Subcutaneous abdominal adipose tissue (tissue), 5 donors: ENCODE measurements around the gene TMTC1.

ENCODE experiments used
- H3K27ac ChIP-seq: one replicate; pipeline ENCODE4 v1.7.0; 2013; ENCODE audit warnings: low read depth, mild to moderate bottlenecking, inconsistent platforms, low read length, moderate library complexity
- H3K27me3 ChIP-seq, 5 donors: one replicate each; pipeline ENCODE4 v1.7.0; 2013; ENCODE audit warnings: low read length in 5 of 5, inconsistent platforms in 1 of 5; ENCODE audit not compliant: control insufficient read depth in 5 of 5, insufficient read depth in 4 of 5
- H3K36me3 ChIP-seq, 5 donors: one replicate each; pipeline ENCODE4 v1.7.0; 2013; ENCODE audit warnings: low read length in 5 of 5; ENCODE audit not compliant: control insufficient read depth in 5 of 5, insufficient read depth in 5 of 5
- H3K4me1 ChIP-seq, 5 donors: one replicate each; pipeline ENCODE4 v1.7.0; 2013; ENCODE audit warnings: low read length in 5 of 5, mild to moderate bottlenecking in 3 of 5, moderate library complexity in 1 of 5; ENCODE audit not compliant: control insufficient read depth in 5 of 5, insufficient read depth in 5 of 5
- H3K4me3 ChIP-seq, 5 donors: one replicate each; pipeline ENCODE4 v1.7.0; 2013; ENCODE audit warnings: low read length in 5 of 5, low read depth in 1 of 5
- H3K9ac ChIP-seq, 5 donors: one replicate each; pipeline ENCODE4 v1.7.0; 2013; ENCODE audit warnings: low read length in 5 of 5, mild to moderate bottlenecking in 4 of 5, moderate library complexity in 3 of 5
- H3K9me3 ChIP-seq, 5 donors: one replicate each; pipeline ENCODE4 v1.7.0; 2013; ENCODE audit warnings: low read length in 5 of 5; ENCODE audit not compliant: control insufficient read depth in 5 of 5
- donor health status: healthy.
- donor health status: healthy.
- donor health status: healthy.
- donor health status: healthy.
- donor health status: healthy.

TMTC1 gene

DNA sequence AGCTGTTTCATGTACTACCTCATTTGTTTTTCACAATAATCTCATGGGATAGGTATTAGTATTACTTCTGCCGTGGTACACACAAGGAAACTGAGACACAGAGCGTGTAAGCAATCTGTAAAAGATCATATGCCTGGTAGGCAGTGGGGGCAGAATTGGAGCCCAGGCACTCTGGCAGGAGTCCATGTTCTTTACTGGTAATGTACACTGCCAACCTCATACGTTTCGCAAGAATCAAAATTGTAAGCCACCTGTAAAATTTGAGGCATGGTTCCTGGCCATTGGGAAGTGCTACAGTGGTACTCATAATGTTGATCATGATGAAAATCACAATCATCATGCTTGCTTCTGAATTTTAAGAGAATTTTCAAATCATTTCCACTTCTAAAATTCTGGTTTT lies 40.7 kb downstream of the TMTC1 start:
- no peaks in the 10 kb centered on the region for H3K27me3 ChIP-seq
- H3K4me1 ChIP-seq, result peaks cover 5 to 19% (median 17%) of the 10 kb centered on the region in 5 donors
- peaks cover 0 to 5% (median 0%) of the 10 kb centered on the region in 5 donors for H3K36me3 ChIP-seq
- H3K27ac ChIP-seq, result peak overlapping the region; percentile 75
- no peak overlapping the region for H3K4me3 ChIP-seq
- no peak overlapping the region for H3K9ac ChIP-seq
- H3K9me3 ChIP-seq, result no peaks in the 10 kb centered on the region

DNA sequence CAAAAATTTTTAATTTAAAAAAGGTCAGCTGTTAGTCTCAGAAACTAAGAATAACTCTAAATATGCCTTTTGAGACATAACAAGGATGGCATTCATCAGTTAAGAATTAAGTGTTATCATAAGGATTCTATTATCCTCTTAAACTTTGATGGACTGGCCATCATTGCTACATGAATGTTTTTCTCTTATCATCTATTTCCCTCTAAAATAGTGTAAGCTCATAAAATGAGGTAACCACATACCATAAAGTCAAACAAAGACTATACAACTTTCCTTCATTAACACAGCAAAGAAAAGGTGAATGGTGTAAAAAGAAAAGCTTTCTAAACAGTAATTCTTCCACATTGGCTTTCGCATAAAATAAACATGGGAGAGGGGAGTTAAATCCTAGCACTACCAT lies 41.1 kb downstream of the TMTC1 start:
- Histone ChIP-seq H3K27me3 (no peaks in the 10 kb centered on the region), H3K9me3 (no peaks in the 10 kb centered on the region), H3K4me3 (no peak overlapping the region), H3K9ac (no peak overlapping the region), H3K36me3 (peaks cover 0 to 5% (median 0%) of the 10 kb centered on the region in 5 donors), H3K4me1 (peaks cover 7 to 23% (median 19%) of the 10 kb centered on the region in 5 donors), H3K27ac (peak overlapping the region; percentile 75)

DNA sequence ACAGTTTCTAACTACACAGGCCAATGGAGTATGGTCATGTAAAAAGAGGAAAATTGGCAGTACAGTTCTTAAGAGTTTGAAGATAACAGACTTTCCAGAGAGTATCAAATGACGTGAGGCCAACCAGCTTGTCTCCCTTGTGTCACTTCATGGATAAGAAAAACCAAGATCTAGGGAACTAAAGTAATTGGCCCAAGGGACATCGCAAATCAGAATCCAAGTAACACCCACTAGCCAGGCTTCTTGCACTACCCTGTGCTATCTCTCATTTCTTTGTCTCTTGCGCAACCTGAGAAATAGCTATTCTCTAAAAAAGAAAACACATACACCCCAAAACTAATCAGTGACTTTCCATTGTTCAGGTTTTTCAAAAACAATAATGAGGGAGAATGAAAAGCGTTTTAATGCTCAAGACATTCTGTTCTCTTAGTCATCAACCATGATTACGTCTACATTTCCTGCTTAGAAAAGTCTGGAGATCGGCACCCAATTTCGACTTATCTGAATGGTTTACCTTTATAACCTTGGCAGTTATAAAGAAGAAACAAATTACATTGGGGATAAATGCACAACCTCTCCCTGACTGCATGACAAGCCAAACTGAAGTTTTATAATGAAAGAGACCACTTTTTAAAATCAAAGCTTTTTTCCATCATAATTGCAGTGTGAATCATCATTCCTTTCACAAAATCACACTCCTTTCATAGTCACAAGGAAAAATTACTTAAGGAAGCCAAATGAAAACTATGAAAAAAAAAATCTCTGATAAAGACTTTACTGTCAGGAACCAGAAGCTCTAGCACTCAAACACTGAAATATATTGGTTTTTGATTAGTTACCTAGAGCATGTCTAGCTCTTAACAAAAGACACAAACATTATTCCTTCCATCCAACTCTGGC lies 42.1 kb downstream of the TMTC1 start:
- Histone ChIP-seq H3K9me3 (no peaks in the 10 kb centered on the region), H3K4me3 (no peak overlapping the region), H3K27me3 (no peaks in the 10 kb centered on the region), H3K36me3 (peaks cover 0 to 6% (median 0%) of the 10 kb centered on the region in 5 donors), H3K4me1 (peaks cover 7 to 27% (median 22%) of the 10 kb centered on the region in 5 donors), H3K9ac (no peak overlapping the region), H3K27ac (peak overlapping the region; percentile 75)

DNA sequence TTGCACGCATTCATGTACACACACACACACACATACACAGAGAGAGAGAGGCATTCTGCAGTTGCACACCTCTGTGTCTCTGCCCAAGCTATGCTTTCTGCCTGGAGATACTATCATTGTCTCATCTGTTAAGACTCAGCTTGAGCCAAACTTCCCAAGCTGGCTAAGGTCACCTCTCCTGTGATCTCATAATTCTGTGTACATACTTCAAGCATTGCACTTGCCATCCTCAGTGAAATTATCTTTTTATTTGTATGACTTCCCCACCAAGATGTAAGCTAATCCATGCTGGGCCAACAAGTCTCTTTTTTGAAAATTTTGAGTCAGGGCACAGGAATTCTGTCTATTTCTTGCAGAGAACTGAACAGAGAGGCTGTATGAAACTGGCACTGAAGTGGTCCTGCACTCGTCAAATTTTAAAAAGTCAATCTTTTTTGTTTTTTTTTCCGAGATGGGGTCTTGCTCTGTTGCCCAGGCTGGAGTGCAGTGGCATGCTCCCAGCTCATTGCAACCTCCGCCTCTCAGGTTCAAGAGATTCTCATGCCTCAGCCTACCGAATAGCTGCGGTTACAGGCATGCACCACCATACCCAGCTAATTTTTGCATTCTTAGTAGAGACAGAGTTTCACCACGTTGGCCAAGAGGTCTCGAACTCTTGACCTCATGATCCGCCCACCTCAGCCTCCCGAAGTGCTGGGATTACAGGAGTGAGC lies 44.3 kb downstream of the TMTC1 start:
- peaks cover 0 to 11% (median 0%) of the 10 kb centered on the region in 5 donors for H3K36me3 ChIP-seq
- no peak overlapping the region for H3K27ac ChIP-seq
- H3K4me3 ChIP-seq, result no peak overlapping the region
- no peak overlapping the region for H3K9ac ChIP-seq
- H3K4me1 ChIP-seq, result peaks cover 12 to 38% (median 29%) of the 10 kb centered on the region in 5 donors
- H3K9me3 ChIP-seq, result no peaks in the 10 kb centered on the region
- no peaks in the 10 kb centered on the region for H3K27me3 ChIP-seq

DNA sequence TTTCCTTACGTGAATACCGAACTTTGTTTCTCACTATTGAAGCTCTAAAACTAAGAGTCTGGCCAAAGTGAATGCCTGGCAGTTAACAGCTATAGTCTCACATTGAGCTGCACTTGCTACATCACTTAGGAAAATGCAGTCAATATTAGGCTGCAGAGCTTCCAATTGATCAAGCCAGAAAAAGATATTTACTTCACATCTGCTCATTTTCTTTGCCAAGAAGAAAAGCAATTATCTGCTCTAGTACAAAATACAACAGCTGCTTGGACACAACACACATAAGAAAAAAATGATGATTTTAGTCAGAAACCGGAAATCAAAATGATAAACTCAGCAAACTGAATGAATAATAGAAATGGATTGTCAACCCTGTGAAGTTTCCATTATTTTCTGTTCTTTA lies 45.4 kb downstream of the TMTC1 start:
- Histone ChIP-seq H3K36me3 (peaks cover 0 to 11% (median 0%) of the 10 kb centered on the region in 5 donors), H3K9ac (no peak overlapping the region), H3K4me1 (peaks cover 10 to 41% (median 30%) of the 10 kb centered on the region in 5 donors), H3K9me3 (no peaks in the 10 kb centered on the region), H3K4me3 (no peak overlapping the region), H3K27me3 (no peaks in the 10 kb centered on the region), H3K27ac (no peak overlapping the region)

DNA sequence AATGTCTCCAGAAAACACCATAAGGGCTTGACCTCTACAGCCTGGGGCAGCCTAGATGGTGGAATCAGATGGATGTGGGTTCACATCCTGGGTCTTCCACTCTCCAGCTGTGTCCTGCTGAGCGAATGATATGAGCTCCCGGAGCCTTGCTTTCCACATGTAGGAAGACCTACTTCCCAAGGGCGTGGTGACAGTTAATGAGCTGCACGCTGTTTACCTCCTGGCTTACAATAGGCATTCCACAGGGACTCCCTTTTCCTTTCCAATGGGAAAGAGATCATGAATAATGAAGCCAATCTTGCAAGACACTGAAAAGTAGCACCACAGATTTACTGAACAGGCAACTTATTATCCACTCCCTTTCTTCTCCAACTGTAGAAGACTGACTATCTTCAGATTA lies 46.1 kb downstream of the TMTC1 start:
- Histone ChIP-seq H3K27ac (no peak overlapping the region), H3K9me3 (no peaks in the 10 kb centered on the region), H3K4me1 (peaks cover 10 to 44% (median 35%) of the 10 kb centered on the region in 5 donors), H3K27me3 (no peaks in the 10 kb centered on the region), H3K4me3 (no peak overlapping the region), H3K9ac (no peak overlapping the region), H3K36me3 (peaks cover 0 to 11% (median 0%) of the 10 kb centered on the region in 5 donors)

DNA sequence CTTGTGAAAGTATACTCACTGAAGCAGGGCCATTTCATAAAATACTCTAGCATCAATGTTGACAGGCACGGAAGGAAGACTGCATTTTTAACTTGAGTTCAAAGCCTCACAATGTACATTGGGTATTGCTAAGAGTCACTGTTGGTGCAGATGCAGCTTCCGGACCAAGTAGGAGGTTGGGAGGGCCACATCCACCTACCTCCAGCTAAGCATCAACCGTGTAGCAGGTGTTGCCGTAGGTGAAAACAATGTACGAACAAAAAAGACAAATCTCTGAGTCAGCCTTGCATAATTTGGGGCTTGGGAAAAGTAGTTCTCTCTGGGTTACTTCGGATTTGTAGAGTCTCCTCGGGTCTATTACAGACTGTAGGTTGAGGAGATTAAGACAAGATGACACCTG lies 48.1 kb downstream of the TMTC1 start:
- peaks cover 10 to 56% (median 47%) of the 10 kb centered on the region in 5 donors for H3K4me1 ChIP-seq
- no peaks in the 10 kb centered on the region for H3K9me3 ChIP-seq
- H3K27me3 ChIP-seq, result no peaks in the 10 kb centered on the region
- no peak overlapping the region for H3K27ac ChIP-seq
- no peak overlapping the region for H3K9ac ChIP-seq
- H3K36me3 ChIP-seq, result peaks cover 0 to 11% (median 0%) of the 10 kb centered on the region in 5 donors
- no peak overlapping the region for H3K4me3 ChIP-seq

DNA sequence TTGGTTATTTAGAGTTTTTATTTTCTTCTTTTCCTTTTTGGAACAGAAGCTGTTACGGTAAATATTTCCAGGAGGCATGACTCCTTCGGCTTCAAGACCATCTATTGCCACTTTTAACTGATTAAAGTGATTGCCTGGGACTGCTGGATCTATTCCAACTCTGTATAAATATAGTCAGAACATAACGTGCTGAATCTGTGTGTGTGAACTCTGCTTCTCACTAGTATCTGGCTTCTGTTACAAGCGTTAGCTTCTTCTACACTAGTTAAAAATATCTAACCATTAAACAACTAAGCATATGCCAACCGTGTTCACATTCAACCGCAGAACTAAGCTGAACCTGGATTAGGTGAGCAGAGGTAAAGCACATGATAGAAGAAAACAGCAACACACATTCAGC lies 49.0 kb downstream of the TMTC1 start:
- Histone ChIP-seq H3K4me1 (peaks cover 10 to 60% (median 47%) of the 10 kb centered on the region in 5 donors), H3K9me3 (no peaks in the 10 kb centered on the region), H3K4me3 (no peak overlapping the region), H3K27me3 (no peaks in the 10 kb centered on the region), H3K36me3 (peaks cover 0 to 11% (median 0%) of the 10 kb centered on the region in 5 donors), H3K9ac (no peak overlapping the region), H3K27ac (peak overlapping the region; percentile 20)

DNA sequence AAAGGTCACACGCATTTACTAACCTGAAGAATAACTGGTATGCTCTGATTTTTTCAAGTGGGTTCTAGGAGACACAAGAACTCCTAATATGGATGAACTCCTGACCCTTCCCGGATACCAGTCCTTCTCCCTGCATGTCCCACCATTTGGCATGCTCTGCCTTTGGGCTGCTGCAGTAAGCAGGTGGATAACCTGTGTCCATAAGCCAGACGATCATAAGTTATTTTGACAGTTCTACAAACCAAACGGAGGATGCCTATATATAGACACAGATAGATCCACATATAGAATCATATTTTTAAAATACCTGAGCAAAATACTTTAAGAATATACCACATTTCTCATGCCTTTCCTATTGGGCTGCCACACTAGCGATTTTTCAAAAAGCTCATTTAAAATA lies 49.4 kb downstream of the TMTC1 start:
- H3K9me3 ChIP-seq, result no peaks in the 10 kb centered on the region
- peak overlapping the region; percentile 20 for H3K27ac ChIP-seq
- no peak overlapping the region for H3K9ac ChIP-seq
- no peak overlapping the region for H3K4me3 ChIP-seq
- H3K36me3 ChIP-seq, result peaks cover 0 to 7% (median 0%) of the 10 kb centered on the region in 5 donors
- no peaks in the 10 kb centered on the region for H3K27me3 ChIP-seq
- peaks cover 10 to 59% (median 47%) of the 10 kb centered on the region in 5 donors for H3K4me1 ChIP-seq

DNA sequence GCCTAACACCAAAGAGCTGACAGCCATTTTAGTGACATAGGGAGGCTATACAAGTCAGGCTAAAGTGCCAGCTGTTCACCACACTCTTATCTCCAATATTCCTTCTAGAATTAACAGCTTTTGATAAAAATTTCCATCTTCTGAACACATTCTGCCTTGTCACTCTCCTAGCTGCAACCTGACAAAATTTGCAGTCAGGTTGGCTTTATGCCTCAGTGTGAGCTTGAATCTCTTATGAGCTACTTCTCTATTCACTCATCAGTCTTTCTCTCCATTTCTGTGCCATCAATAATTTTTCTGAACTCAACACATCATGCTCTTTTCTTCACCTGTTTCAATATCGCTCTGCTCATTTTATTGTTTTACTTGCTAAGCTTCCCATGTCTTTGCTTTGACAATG lies 50.2 kb downstream of the TMTC1 start:
- Histone ChIP-seq H3K27me3 (no peaks in the 10 kb centered on the region), H3K9me3 (no peaks in the 10 kb centered on the region), H3K4me3 (no peak overlapping the region), H3K9ac (no peak overlapping the region), H3K27ac (no peak overlapping the region), H3K4me1 (peaks cover 10 to 55% (median 47%) of the 10 kb centered on the region in 5 donors), H3K36me3 (peaks cover 0 to 7% (median 0%) of the 10 kb centered on the region in 5 donors)
